Measurements from ENCODE around the gene UVSSA. TPM values are rescaled to one million over a fixed set of nuclear protein-coding genes. Genes with fewer than 3 reads are reported as not detected.
"Not testable (repeated sequence)": the region's sequence is repeated elsewhere in the genome, so short reads cannot be mapped to it uniquely, and the experiment has no call there.

The UVSSA gene
- polyA plus RNA-seq, 4 donors: 6.5 to 11.1 (median 8.9) TPM

DNA sequence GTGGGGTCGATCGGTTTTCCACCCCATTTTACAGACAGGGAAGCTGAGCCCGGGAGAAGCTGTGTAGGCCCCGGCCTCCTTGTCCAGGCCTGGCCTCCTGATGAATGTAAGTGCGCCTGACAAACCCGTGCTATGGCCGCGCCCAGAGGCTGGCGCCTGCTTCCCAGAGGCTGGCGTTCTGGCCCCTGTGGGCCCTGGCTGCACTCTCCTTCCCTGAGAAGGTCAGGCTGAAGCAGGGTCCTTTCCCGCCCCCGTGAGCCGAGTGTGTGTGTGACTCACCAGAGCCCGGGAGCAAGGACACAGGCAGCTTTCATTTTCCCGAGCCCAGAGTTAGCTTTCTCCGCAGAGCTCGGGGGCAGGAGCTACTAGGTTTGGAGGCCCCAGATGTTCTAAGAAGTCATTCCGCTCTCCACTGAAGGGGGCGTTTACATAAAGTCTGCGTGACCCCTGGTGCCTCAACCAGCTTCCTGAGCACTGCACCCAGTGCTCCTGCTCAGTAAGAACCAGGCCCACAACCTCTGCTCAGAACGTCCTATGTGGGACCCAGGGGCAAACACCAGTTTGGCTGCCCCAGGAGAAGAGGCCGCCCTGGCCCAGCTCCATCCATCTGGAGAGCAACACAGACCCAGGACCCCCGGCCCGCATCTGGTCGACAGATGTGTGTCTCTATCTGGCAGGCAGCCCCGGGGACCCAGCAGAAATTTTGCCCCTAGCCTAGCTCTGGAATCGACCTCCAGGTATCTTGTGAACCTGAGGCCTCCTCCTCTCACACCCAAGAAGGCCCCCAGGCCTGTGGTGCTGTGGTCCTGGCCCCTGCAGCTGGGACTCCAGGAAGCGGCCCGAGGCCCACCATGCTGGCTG lies 13.6 kb downstream of the UVSSA start:
- DNase-seq (ENCODE audit: low read depth in 4 of 4, low spot score in 3 of 4): no peak

DNA sequence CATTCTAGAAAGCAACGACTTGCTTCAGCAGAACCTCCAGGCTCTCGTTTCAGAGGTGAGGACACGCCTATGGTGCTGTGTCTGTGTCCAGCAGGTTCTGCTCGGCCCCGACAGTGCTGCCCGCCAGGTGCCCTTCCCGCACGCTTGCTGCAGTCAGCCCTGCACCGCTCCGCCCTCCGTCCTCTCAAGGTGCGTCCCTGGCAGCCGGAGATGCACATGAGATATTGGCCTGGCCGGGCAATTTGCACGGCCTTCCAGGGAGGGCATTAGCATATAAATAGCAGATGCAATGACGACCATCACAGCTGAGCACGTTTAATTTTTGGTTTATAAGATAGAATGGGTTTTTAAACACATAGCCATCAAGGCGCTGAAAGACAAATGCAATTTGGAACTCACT lies 14.4 kb downstream of the UVSSA start:
- no peak for DNase-seq (ENCODE audit: low read depth in 4 of 4, low spot score in 3 of 4)

DNA sequence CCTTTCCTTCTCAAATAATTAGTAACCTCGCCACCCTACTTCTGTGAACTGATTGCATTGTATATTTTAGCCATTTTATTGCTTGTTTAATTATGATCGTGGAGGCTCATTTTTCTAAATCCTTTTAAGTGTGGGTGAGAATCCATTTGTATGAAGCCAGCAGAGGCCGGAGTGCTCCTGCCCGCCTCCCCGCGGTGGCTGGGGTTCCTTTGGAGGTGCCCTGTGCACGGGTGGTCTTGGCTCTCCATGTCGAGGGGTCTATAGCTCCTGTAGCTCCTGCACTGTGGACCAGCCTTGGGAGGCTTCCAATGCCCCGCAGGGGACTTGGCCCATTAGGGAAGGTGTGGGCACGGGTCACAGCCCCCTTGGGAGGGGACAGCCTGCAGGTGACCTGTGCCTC lies 15.0 kb downstream of the UVSSA start:
- DNase-seq (ENCODE audit: low read depth in 4 of 4, low spot score in 3 of 4): no peak

DNA sequence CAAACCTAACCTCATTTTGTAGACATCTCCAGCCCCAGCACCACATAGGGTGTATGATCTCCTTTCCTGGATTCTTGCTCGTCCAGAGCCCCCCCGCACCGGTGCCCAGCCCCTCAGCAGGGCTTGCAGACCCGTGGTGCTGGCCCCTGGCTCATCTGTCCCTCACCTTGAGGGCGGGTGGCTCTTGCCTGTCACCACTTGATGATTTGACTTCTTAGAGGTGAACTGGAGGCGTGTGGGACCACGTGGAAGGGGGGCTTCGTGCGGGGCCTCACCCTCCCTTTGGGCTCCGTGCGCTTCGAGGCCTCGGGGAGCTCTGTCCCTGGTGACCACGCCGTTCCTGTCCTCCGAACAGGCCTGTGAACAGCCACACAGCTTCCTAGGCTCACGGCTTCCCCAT lies 15.5 kb downstream of the UVSSA start:
- no peak for DNase-seq (ENCODE audit: low read depth in 4 of 4, low spot score in 3 of 4)

DNA sequence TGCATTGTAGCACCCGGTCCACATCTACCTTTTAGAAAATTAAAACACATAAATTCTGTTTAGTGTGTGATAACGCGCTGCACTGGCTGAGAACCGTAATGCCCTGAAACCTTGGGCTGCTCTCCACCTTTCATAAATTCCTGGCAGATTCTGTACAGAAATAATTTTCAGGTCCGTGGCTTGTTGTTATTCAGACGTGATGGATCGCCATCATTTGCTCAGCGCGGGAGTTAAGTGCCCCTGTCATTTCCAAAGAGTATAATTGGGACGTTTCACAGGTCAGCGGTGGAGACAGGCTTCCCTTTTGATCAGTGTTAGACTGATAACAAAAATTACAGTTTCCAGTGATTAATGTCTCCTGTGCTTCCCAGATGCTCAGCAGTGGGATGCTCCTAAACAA lies 16.5 kb downstream of the UVSSA start:
- no peak for DNase-seq (ENCODE audit: low read depth in 4 of 4, low spot score in 3 of 4)

DNA sequence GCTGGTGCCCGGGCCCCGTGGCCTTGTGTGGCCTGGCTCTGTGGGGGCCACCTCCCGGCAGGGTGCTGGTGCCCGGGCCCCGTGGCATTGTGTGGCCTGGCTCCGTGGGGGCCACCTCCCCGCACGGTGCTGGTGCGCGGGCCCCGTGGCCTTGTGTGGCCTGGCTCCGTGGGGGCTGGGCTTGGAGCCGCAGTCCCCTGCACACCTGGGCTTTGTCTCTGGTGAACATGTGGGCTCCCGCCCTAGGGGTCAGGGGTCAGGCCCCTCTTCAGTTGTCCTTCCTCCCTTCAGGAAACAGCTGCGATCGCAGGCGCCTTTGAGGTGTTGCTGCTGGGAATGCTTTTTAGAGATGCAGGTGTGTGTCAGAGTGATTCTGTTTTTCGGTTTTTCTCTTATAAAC lies 17.2 kb downstream of the UVSSA start:
- no peak for DNase-seq (ENCODE audit: low read depth in 4 of 4, low spot score in 3 of 4)

DNA sequence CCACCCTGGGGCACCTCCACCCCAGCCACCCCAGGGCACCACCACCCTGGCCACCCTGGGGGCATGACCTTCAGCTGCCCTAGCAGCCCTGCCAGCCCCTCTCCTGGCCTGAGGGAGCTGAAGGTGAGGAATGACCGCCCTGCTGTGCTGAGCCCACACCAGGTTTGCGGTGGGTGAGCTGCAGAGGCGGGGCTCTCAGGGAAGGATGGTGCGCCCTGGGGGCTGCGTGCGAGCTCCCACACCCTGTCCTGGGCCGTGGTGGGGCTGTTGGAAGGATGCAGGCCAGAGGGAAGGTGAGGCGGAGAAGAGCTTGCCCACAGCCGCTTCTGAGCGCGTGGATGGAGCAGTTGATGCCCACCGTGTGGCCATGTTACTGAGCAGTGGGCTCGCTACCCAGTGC lies 17.7 kb downstream of the UVSSA start:
- DNase-seq (ENCODE audit: low read depth in 4 of 4, low spot score in 3 of 4): no peak

DNA sequence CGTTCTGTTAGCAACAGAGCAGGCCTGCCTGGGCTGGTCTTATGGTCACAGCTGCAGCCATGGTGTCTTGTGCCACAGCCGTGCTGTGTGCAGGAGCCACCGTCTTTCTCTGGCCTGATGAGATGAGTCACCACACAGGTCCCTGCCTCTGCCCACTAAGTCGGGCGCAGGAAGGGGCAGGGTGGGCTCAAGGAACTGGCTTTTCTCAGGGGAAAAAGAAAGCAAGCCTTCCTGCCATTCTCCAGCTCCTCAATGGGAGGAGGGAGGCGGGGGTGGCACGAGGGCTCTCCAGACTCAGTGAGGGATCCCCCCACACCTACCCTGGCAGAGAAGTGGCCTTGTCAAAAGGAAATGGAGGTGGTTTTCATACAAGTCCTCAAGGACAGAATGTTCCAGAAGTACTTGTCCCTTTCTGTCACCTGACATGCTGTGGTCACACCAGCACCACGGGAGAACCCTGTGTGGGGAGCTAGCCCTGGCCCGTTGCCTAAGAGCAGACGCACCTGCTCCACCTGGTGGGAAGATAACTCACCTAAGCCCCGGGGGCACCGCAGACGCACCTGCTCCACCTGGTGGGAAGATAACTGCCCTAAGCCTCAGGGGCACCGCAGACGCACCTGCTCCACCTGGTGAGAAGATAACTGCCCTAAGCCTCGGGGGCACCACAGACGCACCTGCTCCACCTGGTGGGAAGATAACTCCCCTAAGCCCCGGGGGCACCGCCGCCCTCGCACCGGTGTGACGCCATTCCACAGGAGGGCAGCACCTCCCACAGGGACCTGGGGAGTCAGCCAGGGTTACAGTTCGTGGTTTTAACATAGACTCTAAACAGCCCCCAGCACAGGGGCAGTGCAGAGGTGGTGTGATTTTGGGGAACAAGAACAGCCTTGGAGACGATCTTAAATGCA lies 18.5 kb downstream of the UVSSA start:
- no peak for DNase-seq (ENCODE audit: low read depth in 4 of 4, low spot score in 3 of 4)

DNA sequence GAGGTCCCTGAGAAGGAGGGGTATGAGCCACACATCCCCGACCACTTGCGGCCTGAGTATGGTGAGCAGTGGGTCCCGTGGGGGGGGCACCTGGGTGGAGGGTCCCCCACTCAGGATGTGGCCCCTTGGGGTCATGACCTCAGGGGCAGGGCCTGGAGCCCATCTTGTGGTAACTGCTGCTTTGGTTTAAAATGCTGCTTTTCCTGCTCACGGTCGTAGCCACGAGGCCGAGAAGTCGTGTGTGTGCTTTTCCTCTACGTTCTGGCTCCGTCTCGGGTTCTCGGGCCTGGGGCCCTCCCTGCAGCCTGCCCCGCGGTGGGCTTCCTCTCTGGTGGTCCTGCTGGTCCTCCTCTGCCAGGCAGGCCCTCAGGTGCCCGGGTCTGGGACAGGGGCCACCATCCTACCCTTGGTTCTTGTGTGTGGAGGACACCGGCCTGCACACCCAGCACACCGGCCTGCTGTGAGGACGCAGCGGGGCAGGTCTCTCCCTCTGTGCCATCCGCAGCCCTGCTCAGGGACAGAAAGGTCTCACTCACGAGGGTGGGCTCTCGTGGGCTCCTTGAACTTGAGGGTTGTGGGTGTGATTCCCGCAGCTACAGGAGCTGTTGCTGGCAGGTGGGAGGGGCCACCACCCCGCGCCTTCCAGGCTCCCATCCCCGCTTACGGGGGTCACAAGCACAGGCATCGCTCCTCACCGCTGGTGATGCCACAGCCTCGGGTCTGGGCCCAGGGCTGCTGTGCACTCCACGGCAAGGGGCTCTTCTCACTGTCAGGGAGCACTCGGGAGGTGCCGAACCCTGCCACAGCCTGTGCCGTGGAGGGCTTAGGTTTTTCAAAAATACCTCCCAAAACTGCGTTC lies 19.6 kb downstream of the UVSSA start:
- DNase-seq (ENCODE audit: low read depth in 4 of 4, low spot score in 3 of 4): no peak

DNA sequence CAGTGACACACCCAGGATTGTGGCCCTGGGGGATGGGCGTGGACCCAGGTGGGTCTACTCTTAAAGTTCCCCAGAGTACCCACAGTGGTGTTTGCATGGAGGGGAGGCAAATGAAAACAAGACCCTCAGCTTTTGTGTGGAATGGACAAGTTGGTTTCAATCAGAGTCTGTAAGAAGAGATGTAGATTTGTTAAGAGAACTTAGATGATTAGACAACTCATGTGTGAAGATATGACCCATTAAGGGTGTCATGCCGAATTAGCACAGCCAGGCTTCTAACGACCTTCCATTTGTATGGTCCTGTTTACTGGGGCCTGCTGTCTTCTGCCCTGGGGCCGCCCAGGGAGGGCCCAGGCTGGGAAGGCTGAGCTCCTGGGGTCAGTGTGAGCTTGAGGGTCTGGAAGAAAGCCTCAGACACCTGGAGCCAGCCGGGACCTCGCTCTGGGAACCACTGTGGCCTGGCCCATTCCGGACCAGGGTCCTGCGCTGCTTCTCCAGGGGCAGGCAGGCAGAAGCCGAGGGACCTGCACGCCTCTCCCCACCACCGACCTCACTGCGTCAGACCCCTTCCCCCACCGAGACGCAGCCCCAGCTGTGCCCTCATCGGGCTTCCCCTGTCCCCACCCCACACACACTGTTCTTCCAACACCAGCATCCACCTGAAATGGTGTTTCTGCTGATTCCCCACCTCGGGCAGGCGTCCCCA lies 20.4 kb downstream of the UVSSA start:
- DNase-seq (ENCODE audit: low read depth in 4 of 4, low spot score in 3 of 4): no peak

DNA sequence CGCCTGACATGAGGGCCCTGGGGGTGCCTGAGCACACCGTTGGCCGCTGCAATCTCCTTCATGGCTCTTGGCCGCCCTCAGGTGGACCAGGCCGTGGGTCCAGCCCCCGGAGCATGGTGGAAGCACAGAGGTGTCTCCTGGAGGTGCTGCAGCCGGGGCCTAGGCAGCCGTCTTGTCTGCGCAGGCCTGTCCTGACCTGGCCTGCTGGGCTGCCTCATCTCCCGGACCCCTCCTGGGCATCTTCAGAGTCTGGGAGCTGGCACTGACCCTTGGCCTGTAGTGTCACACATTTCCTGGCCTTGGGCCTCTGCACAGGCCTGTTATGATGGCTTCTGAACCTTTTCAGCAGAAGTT lies 20.9 kb downstream of the UVSSA start:
- no peak for DNase-seq (ENCODE audit: low read depth in 4 of 4, low spot score in 3 of 4)

DNA sequence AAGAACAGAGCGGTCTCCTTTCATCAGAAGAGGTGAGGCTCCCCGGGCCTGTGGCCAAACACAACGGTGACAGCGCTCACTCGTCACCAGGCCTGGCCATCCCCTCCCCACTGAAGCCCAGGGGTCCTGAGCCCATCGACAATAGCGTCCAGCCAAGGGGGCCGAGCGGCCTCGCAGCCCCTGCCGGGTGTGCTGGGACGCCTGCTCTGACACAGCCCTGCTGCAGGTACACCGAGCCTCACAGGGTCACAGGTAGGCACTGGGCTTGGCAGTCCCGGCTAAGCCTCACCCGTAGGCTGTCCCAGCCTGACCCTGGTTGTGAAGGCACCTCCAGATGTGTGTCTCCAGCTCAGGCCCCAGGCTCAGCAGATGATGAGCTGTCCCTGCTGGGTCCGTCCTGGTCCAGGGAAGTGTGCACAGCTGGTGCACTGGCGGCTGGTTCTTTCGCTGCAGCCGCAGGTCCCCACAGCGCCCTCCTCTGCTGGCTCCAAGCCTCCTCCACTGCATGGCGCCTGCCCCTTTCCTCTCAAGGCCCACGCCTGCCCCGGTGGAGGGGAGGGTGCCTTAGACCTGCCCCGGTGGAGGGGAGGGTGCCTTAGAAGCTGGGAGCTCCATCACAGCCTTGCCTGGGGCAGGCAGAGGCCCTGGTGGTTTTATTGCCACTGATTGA lies 21.5 kb downstream of the UVSSA start:
- DNase-seq (ENCODE audit: low read depth in 4 of 4, low spot score in 3 of 4): no peak

DNA sequence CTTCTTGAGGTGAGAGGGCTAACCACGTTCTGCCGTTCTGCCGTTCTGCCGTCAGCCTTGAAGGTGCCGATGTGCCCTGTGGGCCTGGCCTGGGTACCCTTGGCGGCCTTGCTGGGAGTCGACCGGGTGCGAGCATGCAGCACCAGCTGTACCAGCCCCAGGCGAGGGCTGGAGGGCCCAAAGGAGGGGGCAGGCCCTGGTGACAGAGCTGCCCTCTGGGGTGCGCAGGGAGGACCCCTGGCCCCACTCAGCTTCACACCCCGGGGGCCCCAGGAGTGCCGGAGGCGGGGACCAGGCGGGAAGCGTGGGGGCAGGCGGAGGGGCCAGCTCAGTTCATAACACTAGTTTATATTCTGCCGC lies 22.1 kb downstream of the UVSSA start:
- DNase-seq (ENCODE audit: low read depth in 4 of 4, low spot score in 3 of 4): no peak

DNA sequence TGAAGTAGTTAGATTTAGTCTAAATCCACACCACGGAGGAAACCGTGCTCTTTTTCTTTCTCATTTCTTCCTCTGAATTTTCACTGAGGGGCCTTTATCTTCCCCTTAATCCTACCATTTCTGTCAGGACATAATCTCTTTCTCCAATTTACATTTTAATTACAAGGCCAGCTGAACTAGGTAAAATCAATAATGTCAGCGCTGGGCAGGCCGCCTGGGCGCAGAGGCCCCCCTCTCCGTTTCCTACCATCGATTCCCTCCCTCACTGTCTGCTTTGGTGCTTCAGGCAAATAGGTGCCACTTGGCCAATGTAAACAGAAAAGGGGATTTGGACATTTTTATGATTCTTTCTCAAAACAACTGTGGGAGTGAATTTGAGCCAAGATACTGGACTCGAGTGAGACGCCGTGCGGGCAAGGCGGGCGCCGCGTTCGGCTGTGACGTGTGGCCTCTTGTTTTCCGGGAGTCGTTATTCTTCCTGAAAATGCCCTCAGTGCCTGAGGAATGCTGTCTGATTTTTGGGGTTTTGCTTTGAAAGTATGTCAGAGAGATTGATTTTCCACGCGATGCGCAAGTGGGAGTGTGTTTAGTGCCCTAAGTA lies 22.6 kb downstream of the UVSSA start:
- DNase-seq (ENCODE audit: low read depth in 4 of 4, low spot score in 3 of 4): no peak

DNA sequence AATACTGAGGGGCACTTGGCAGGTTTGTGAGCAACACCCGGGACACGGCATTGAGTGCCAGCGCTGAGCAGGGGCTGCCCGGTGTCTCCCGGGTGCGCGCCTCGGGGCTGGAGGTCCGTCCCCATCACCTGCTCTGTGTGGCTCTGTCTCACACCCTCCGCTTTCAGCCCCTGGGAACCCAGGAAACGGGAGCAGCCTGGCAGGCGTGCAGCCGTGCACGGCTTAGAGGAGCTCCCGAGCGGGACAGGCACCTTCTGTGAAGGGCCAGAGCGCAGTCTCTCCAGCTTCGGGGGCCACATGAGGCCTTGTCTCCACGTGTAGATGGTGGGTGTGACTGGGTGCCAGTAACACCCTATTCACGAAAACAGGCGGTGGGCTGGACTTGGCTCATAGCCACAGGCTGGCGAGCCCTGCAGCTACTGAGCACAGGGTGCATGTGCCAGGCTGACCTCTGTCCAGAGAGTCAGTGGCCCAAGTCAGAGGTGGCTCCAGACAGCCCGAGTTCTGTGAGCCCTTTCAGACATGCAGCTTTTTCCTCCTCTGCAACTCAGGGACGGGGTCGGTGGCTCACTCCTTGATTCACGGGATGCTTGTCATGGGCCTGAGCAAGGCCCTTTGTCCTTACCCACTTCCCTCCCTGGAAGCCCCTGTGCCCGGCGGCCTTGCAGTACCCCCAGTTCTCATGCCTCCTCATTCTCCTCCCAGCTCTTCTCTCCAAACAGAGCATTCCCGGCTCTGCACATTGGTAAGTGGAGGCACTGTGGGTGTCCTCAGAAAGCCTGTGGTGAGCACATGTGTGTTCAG lies 23.5 kb downstream of the UVSSA start:
- DNase-seq (ENCODE audit: low read depth in 4 of 4, low spot score in 3 of 4): no peak

DNA sequence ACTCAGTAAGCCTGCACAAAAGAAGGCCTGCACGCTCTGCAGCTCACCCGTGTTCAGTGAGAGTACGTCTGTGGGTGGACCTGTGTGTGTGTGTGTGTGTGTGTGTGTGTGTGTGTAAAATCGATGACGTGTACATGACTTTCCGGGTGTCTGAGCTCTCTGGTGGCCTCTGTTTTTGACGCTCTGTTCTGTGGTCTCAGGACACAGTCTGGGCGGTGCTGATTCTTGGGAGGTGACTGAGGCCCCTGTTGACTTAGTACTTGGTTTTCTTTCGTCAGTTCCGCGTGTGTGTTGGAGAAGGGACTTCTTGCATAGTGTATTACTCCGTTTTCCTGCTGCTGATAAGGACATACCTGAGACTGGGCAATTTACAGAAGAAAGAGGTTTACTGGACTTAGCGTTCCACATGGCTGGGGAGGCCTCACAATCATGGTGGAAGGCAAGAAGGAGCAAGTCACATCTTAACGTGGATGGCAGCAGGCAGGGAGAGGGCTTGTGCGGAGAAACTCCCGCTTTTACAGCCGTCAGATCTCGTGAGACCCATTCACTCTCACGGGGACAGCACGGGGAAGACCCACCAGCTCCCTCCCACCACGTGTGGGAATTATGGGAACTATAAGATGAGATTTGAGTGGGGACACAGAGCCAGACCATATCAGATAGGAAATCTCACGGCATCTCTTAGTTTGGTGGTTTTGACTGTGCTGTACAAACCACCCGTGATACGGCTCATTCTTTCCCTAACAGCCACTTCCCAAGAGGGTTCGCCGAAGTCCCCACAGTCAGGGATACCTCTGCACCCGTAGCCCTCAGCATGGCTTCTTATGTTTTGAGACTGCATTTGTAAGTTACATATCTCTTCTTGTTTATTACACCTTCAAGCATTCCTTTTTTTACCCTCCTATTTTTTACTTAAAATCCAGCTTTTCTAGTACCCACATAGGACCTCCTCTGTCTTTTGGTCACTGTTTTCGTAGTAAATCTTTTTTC lies 24.5 kb downstream of the UVSSA start:
- DNase-seq (ENCODE audit: low read depth in 4 of 4, low spot score in 3 of 4): no peak

DNA sequence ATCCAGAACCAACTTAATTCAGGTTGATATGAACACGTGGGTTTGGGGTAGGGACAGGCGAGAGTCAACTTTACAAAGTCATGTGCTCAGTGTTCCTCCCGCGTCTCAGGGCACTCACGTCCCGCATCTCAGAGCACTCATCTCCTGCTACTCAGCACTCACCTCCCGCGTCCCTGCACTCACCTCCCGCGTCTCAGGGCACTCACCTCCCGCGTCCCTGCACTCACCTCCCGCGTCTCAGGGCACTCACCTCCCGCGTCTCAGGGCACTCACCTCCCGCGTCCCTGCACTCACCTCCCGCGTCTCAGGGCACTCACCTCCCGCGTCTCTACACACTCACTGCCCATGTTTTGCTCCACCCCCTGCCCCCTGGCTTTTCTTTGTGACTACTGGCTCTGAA lies 25.6 kb downstream of the UVSSA start:
- not testable (repeated sequence) for DNase-seq (ENCODE audit: low read depth in 4 of 4, low spot score in 3 of 4)
